Activated CD4-positive, CD25-positive, alpha-beta regulatory T cell treated with anti-CD3 and anti-CD28 coated beads, Interleukin-2, amount 50 U/mL, for 72 hours (primary cell): ENCODE results near the gene PAX5.

Source experiments
- DNase-seq: peaks from one replicate; pipeline ENCODE4 v3.0.0; 2021

PAX5 gene

GRCh38 chr9:37036776-37037502 lies 2.9 kb upstream of the PAX5 start:
- DNase-seq: peak; percentile 49

GRCh38 chr9:37036371-37036775 lies 2.3 kb upstream of the PAX5 start:
- DNase-seq: no peak

GRCh38 chr9:37035648-37036370 lies 1.7 kb upstream of the PAX5 start:
- no peak for DNase-seq

GRCh38 chr9:37034938-37035647 lies 1.0 kb upstream of the PAX5 start:
- no peak for DNase-seq

- DNase-seq: no peak
Observed at GRCh38 chr9:37034305-37034937, 353 bp upstream of the PAX5 start.

GRCh38 chr9:37033141-37033540 lies 927 bp downstream of the PAX5 start:
- DNase-seq: no peak

- no peak for DNase-seq
Observed at GRCh38 chr9:37032713-37033112, 1.4 kb downstream of the PAX5 start.

- DNase-seq: no peak
Observed at GRCh38 chr9:37031902-37032301, 2.2 kb downstream of the PAX5 start.

- DNase-seq: no peak
Observed at GRCh38 chr9:37031081-37031480, 3.0 kb downstream of the PAX5 start.

GRCh38 chr9:37030611-37030939 lies 3.5 kb downstream of the PAX5 start:
- no peak for DNase-seq

GRCh38 chr9:37029776-37030610 lies 4.1 kb downstream of the PAX5 start:
- DNase-seq: no peak

- DNase-seq: no peak
Observed at GRCh38 chr9:37029304-37029775, 4.7 kb downstream of the PAX5 start.

- no peak for DNase-seq
Observed at GRCh38 chr9:37028420-37029031, 5.5 kb downstream of the PAX5 start.

GRCh38 chr9:37027582-37028419 lies 6.3 kb downstream of the PAX5 start:
- peak; percentile 87 for DNase-seq

GRCh38 chr9:37026931-37027581 lies 7.0 kb downstream of the PAX5 start:
- DNase-seq: no peak

- no peak for DNase-seq
Observed at GRCh38 chr9:37026113-37026930, 7.7 kb downstream of the PAX5 start.

GRCh38 chr9:37025823-37026112 lies 8.3 kb downstream of the PAX5 start:
- DNase-seq: no peak

GRCh38 chr9:37025071-37025822 lies 8.8 kb downstream of the PAX5 start:
- DNase-seq: no peak

GRCh38 chr9:37017546-37017945 lies 16.5 kb downstream of the PAX5 start:
- DNase-seq: no peak
